Epidermal melanocyte (primary cell): ENCODE measurements around the gene C19orf12.

Experiments used
- DNase-seq: peaks from one replicate; pipeline ENCODE4 v3.0.0; 2011; ENCODE audit warnings: low spot score; ENCODE audit not compliant: insufficient read length

C19orf12 gene

DNA sequence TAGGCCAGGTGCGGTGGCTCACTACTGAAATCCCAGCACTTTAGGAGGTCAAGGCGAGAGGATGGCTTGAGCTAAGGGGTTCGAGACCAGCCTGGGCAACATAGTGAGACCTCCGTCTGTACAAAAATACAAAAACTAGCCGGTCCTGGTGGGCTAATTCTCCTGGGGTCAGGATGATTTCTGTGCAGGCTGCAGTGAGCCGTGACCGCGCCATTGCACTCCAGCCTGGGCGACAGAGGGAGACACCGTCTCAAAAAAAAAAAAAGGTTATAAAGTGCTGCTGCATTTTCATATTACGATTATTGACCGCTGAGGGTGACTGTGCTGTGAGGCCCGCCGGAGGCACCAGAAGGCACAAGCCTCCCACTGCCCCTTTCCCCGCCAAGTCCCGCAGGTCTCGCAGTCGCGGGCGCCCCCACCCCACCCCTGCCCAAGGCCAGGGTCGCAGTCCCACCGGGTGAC lies 50.3 kb downstream of the C19orf12 start:
- DNase-seq: no peak

DNA sequence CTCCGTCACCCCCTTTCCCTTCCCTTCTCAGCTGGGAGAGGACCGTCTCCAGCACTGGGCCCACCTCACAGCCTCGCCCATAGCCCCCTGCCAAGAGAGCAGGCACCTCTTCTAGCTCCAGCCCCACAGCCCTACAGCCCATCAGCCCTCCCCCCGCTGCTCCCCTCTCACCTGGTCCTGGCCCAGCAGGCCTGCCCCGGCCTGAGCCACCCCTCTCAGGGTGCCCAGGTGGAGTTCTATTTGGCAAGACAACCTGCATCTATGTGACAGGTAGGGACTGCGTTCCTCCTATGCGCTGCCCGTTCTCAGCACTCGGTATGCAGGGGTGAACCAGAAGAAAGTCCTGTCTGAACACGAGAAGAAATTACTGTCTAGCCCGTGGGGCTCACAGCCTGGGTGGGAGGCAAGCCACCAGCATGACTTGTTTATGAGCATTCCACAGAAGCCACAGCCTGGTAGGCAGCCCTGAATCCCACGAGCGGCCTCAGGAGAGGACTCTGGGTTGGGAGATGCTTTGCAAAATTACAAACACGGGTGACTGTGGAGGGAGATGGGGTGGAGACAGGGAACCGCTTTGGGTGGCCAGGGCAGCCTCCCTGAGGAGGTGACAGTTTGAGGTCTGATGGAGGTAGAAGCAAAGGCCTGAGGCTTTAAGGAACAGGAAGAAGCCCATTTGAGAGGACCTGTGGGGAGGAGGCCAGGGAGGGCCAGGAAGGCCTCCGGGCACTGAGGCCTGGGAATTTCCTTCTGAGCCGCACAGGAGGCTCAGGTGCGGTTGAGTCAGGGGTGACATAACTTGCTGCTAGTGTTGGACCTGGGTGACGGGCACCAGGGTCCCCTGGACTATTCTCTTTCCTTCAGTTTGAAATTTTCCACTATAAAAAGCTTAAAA lies 51.0 kb downstream of the C19orf12 start:
- no peak for DNase-seq

DNA sequence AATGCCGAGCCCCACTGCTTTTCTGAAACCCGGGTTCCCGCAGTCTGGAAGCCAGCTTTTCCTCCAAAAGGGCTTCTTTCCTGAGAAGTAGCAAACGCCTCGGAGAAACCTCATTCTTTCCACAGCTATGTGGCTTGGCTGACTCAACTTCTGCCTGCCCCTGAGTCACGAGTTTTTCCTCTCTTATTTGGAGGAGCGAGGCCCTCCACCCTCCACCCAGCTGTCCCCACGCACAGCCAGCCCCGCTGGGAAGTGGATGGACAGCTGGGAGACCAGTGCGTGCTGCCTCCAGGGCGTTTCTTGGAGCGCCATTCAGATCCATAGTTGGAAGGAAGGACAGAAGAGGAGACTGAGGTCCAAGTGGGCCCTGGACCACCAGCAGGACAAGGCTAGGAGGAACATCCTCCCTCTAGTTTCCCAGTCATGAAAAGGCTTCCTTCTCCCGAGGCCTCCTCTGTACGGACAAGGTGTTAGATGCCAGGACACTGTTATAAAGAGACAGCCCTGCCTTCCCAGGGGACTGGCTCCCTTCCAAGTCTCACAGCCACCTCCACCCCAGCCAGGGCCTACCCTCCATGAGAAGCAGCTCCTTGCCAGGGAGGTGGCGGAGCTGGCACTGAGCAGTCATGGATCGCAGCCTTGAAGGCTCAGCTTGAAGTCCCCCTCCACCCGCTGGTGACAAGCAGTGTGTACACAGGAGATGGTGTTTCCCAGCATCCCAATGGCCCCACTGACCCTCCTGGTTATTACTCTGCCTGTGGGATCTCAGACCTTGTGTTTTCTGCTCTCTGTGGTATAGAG lies 52.3 kb downstream of the C19orf12 start:
- DNase-seq: peak; percentile 69

DNA sequence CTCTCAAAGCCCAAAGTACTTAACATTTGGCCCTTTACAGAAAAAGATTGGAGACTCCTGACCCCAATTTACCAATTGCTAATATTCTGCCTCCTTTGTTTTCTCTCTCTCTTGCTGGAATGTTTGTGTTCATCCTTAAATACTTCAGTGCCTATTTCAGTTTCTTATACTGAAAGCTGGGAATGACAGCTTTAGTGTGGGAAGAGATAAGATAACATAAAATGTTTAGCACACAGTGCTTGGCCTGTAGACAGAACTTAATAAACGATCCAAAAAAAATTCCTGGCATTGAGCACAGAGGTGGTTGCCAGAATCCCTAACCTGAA lies 52.8 kb downstream of the C19orf12 start:
- no peak for DNase-seq

DNA sequence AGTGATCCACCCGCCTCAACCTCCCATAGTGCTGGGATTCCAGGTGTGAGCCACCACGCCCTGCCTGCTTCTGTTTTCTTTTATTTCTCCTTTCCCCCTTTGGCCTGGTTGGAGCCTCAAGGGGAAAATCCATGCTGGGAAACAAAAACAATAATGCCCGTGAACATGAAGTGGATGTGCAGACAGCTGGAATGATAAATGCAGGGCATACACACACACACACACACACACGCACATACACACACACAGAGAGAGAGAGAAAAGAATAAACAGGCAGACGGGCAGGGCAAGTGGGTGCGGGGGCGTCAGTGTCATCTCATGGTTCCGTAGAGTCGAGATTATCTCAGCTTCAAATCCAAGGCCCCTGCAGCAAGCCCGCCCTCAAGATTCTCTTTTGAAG lies 54.2 kb downstream of the C19orf12 start:
- DNase-seq: no peak

DNA sequence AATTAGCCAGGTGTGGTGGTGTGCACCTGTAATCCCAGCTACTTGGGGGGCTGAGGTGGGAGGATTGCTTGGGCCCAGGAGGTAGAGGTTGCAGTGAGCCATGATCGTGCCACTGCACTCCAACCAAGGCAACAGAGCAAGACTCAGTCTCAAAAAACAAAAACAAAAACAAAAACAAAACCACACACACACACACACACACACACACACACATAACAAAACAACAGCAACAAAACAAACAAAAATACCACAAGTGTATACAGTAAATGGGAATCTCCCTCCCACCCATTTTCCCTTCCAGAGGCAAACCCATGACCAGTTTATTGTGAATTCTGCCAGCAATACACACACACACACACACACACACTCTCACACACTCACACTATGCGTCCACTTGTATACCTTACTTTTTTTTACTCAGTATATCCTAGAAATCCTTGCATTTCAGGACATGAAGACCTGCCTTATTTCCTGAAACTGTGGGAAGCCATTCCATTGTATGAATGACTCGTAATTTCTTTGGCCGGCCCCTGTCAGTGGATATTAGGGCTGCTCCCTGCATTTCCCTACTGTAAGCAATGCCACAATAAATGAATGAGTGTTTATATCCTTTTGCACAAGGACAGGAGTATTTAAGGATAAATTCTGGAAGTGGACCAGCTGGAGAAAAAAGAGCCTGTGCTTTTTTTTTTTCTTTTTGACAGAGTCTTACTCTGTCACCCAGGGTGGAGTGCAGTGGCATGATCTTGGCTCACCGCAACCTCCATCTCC lies 56.7 kb downstream of the C19orf12 start:
- DNase-seq: no peak

DNA sequence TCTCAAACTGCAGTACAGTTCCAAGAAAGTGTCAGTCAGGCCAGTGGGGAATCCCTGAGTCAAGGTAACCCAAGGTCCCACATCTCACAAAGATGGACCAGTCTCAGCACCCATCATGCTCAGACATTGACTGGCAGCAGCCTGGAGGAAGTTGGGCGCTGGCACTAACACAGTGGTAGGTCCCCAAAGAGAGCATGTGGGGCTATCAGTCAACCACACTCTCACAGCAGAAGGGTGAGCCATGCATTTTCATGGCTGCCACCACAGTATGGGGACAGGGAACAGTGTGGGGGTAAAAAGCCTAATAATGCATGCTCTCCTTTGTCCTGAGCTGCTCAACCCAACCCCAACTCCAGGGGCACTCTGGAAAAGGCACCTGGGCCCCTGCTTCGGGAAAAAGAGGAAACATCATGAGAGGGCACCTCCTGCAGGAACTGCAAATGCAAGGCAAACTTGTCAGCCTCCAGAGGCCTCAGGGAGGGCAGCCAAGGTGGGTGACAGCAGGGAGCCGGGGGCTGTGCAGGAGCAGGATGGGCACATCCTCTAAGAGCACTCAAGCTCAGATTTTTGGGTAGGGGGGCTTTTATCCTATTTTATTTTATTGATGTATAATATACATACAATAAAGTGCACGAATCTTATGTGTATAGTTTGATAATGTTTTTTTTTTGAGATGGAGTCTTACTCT lies 59.3 kb downstream of the C19orf12 start:
- DNase-seq: no peak

DNA sequence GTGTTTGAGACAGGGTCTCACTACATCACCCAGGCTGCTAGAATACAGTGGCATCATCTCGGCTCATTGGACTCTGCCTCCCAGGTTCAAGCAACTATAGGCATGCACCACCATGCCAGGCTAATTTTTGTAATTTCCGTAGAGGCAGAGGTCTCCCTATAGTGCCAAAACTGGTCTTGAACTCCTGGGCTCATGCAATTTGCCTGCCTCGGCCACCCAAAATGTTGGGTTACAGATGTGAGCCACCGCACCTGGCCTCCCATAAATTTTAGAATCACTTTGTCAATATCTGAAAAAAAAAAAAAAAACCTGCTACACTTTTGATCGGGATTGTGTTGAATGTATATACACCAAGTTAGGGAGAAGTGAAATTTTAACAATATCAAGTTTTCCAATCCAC lies 61.7 kb downstream of the C19orf12 start:
- no peak for DNase-seq

DNA sequence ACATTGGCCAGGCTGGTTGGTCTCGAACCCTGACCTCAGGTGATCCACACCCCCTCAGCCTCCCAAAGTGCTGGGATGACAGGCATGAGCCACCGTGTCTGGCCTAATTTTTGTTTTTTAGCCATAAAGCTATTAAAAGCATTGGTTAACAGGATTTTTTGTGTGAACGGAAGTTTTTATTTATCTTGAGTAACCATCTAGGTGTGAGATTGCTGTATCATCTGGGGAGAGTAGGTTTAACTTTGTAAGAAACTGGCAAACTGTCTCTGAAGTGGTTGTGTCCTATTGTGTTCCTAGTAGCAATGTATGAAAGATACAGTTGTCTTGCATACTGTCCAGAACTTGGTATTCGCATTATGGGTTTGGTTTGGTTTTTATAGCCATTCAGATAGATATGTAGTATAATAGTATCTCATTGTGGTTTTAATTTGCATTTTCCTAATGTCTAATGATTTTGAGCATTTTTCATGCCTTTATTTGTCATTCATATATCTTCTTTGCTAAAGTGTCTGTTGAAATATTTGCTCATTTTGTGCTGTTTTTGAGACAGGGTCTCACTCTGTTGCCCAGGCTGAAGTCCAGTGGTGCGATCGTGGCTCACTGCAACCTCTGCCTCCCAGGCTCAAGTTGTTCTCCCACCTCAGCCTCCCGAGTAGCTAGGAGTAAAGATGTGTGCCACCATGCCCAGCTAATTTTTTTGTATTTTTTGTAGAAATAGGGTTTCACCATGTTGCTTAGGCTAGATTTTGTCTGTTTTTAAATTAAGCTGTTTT lies 63.3 kb downstream of the C19orf12 start:
- no peak for DNase-seq

DNA sequence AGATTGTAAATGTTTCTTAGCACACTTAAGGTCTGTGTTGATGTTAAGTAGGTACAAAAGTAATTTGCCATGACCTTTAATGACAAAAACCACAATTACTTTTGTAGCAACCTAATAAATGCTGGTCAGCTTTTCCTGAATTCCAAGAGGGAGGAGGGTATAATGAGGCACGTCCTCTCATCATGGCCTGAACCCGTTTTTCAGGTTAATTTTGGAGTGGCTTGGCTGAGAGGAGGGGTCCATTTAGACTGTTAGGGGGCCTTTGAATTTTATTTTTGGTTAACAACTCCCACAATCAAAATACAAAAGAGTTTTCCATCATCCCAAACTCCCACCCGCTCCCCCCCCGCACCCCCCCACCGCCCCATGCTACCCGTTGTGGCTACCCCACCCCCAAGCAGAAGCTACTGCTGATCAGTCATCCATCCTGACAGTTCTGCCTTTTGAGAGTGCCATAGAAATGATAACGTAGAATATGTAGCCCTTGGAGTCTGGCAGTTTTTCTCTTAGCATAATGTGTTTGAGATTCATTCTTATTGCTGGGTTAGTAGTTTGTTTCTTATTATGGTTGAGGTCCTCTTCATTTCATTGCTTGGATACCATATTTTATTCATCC lies 64.2 kb downstream of the C19orf12 start:
- DNase-seq: no peak
